Astrocyte (in vitro differentiated cells and primary cell): ENCODE measurements around the gene TMEM123. TPM values are rescaled to one million over a fixed set of nuclear protein-coding genes. Genes with fewer than 3 reads are reported as not detected.

Source experiments
- DNase-seq: peaks from one replicate; pipeline ENCODE4 v3.0.0-alpha.2; 2010; ENCODE audit warnings: low read depth
- FAIRE-seq: peaks from 2 replicates; lab custom pipeline; 2011; peaks lifted over from hg19 to GRCh38; lab: Jason Lieb, UNC
- H2AFZ ChIP-seq: 2 replicates; pipeline ENCODE4 v1.6.0; 2012; ENCODE audit warnings: low read depth, low read length, inconsistent platforms
- H3K27ac ChIP-seq: 2 replicates; pipeline ENCODE4 v1.5.1; 2011; ENCODE audit warnings: low read depth, low read length, inconsistent platforms
- H3K27me3 ChIP-seq: 2 replicates; pipeline ENCODE4 v1.6.0; 2011; ENCODE audit warnings: low read length, inconsistent platforms; ENCODE audit not compliant: insufficient read depth
- H3K36me3 ChIP-seq: 2 replicates; pipeline ENCODE4 v1.5.1; 2011; ENCODE audit warnings: low read length, inconsistent platforms; ENCODE audit not compliant: insufficient read depth
- H3K4me1 ChIP-seq: 2 replicates; pipeline ENCODE4 v1.5.1; 2011; ENCODE audit warnings: low read length, inconsistent platforms; ENCODE audit not compliant: insufficient read depth
- H3K4me2 ChIP-seq: 2 replicates; pipeline ENCODE4 v1.6.0; 2012; ENCODE audit warnings: low read length, inconsistent platforms
- H3K4me3 ChIP-seq: 2 replicates; pipeline ENCODE4 v1.5.1; 2011; ENCODE audit warnings: low read depth, mild to moderate bottlenecking, low read length, inconsistent platforms; ENCODE audit not compliant: insufficient read depth
- H3K79me2 ChIP-seq: 2 replicates; pipeline ENCODE4 v1.6.0; 2012; ENCODE audit warnings: mild to moderate bottlenecking, low read length, inconsistent platforms; ENCODE audit not compliant: insufficient read depth
- H3K9ac ChIP-seq: 2 replicates; pipeline ENCODE4 v1.6.0; 2012; ENCODE audit warnings: mild to moderate bottlenecking, low read length, inconsistent platforms
- H3K9me3 ChIP-seq: 2 replicates; pipeline ENCODE4 v1.5.1; 2012; ENCODE audit warnings: low read depth, mild to moderate bottlenecking, low read length, inconsistent platforms; ENCODE audit not compliant: insufficient read depth
- H4K20me1 ChIP-seq: 2 replicates; pipeline ENCODE4 v1.6.0; 2012; ENCODE audit warnings: low read length, inconsistent platforms; ENCODE audit not compliant: insufficient read depth
- H3K27ac Mint-ChIP-seq: one replicate; pipeline ENCODE4 v1.8.0; 2021; ENCODE audit warnings: mild to moderate bottlenecking, mixed read lengths; ENCODE audit not compliant: unreplicated experiment
- H3K27me3 Mint-ChIP-seq: one replicate; pipeline ENCODE4 v1.8.0; 2021; ENCODE audit warnings: low read depth, mixed read lengths; ENCODE audit not compliant: unreplicated experiment
- H3K36me3 Mint-ChIP-seq: one replicate; pipeline ENCODE4 v1.8.0; 2021; ENCODE audit warnings: low read depth, mixed read lengths; ENCODE audit not compliant: unreplicated experiment
- H3K4me1 Mint-ChIP-seq: one replicate; pipeline ENCODE4 v1.8.0; 2021; ENCODE audit warnings: low read depth, mixed read lengths; ENCODE audit not compliant: unreplicated experiment
- H3K4me3 Mint-ChIP-seq: one replicate; pipeline ENCODE4 v1.8.0; 2021; ENCODE audit warnings: mild to moderate bottlenecking, moderate library complexity, mixed read lengths; ENCODE audit not compliant: unreplicated experiment
- H3K9me3 Mint-ChIP-seq: one replicate; pipeline ENCODE4 v1.8.0; 2021; ENCODE audit warnings: mild to moderate bottlenecking, mixed read lengths; ENCODE audit not compliant: unreplicated experiment
- CTCF ChIP-seq: IDR thresholded peaks from 2 replicates; pipeline ENCODE4 v1.5.1; 2011; ENCODE audit warnings: low read depth, mild to moderate bottlenecking, inconsistent platforms, low read length, moderate library complexity; ENCODE audit not compliant: insufficient read depth
- EZH2 ChIP-seq: IDR thresholded peaks from 2 replicates; pipeline ENCODE4 v1.6.1; 2012; ENCODE audit warnings: mild to moderate bottlenecking, low read length, inconsistent platforms; ENCODE audit not compliant: insufficient read depth
- total RNA-seq: library from RNA; stranded (reverse); gene quantifications from 2 replicates; pipeline ENCODE4 v1.2.1, GENCODE V29; 2021

The TMEM123 gene
- total RNA-seq, 1 donor from 2014 or later: 234 TPM

- Mint-ChIP-seq H3K4me1 (peaks cover 23% of the 10 kb centered on the region), H3K9me3 (peaks cover 2% of the 10 kb centered on the region), H3K27me3 (no peaks in the 10 kb centered on the region), H3K4me3 (no peak overlapping the region), H3K36me3 (peaks cover 32% of the 10 kb centered on the region), H3K27ac (no peak overlapping the region)
- Histone ChIP-seq H3K9me3 (no peaks in the 10 kb centered on the region), H3K79me2 (no peaks in the 10 kb centered on the region), H3K4me2 (no peak overlapping the region), H3K4me1 (no peaks in the 10 kb centered on the region), H3K27ac (no peak overlapping the region), H3K4me3 (no peak overlapping the region), H3K36me3 (peaks cover 37% of the 10 kb centered on the region), H4K20me1 (peaks cover 10% of the 10 kb centered on the region), H3K9ac (no peak overlapping the region), H2AFZ (no peak overlapping the region), H3K27me3 (no peaks in the 10 kb centered on the region)
- DNase-seq (no peak), FAIRE-seq (no peak)
- TF ChIP-seq EZH2 (no peak), CTCF (no peak)
Measured at GRCh38 chr11:102385085-102386007, 67.2 kb downstream of the TMEM123 start.

GRCh38 chr11:102384419-102385079 is 68.0 kb downstream of the TMEM123 start:
- Histone ChIP-seq H2AFZ (no peak overlapping the region), H3K4me1 (no peaks in the 10 kb centered on the region), H3K27ac (no peak overlapping the region), H4K20me1 (peaks cover 7% of the 10 kb centered on the region), H3K9me3 (no peaks in the 10 kb centered on the region), H3K4me2 (no peak overlapping the region), H3K9ac (no peak overlapping the region), H3K27me3 (no peaks in the 10 kb centered on the region), H3K4me3 (no peak overlapping the region), H3K79me2 (no peaks in the 10 kb centered on the region), H3K36me3 (peaks cover 45% of the 10 kb centered on the region)
- TF ChIP-seq CTCF (no peak), EZH2 (no peak)
- Mint-ChIP-seq H3K4me1 (peaks cover 22% of the 10 kb centered on the region), H3K27ac (no peak overlapping the region), H3K4me3 (no peak overlapping the region), H3K9me3 (peaks cover 2% of the 10 kb centered on the region), H3K36me3 (peaks cover 30% of the 10 kb centered on the region), H3K27me3 (no peaks in the 10 kb centered on the region)
- DNase-seq (no peak), FAIRE-seq (no peak)
